Spleen (tissue), 7 donors: ENCODE measurements around the gene TBPL1.

Experiments
- CTCF ChIP-seq, 11 experiments: fragments of 200-600 bp in 7 of 11; fragments of 450-650 bp in 4 of 11; sonication (generic) in 4 of 11; IDR thresholded peaks in 8 of 11; conservative IDR thresholded peaks in 3 of 11; 1 replicate in 7 of 11; 2 replicates in 4 of 11; pipeline versions ENCODE4 v1.4.0 to v1.8.0; 2016 to 2021; ENCODE audit warnings: antibody characterized with exemption in 11 of 11, inconsistent platforms in 4 of 11, mild to moderate bottlenecking in 1 of 11
- POLR2A ChIP-seq, 3 donors: fragments of 450-650 bp; IDR thresholded peaks; one replicate each; pipeline ENCODE4 v1.5.1; 2017; ENCODE audit warnings: antibody characterized with exemption in 3 of 3, mild to moderate bottlenecking in 1 of 3
- POLR2AphosphoS5 ChIP-seq, 3 donors: sonication (generic); formaldehyde crosslinking; IDR thresholded peaks; one replicate each; pipeline ENCODE4 v1.5.1; 2017; ENCODE audit warnings: antibody characterized with exemption in 3 of 3
- donor health status: DM: no; HTN: no; CAD: no; lungs with moderate emphysema.
- donor health status: DM: no; HTN: no; CAD: no.
- donor health status: DM: no; HTN: no; CAD: no.

GRCh38 chr6:133955582-133956415 lies 2.8 kb downstream of the TBPL1 start:
- TF ChIP-seq CTCF (IDR thresholded peaks at IDR 0.05 in 8 of 11, conservative IDR thresholded peaks at IDR 0.05 in 3 of 11) (no peak), POLR2AphosphoS5 (IDR thresholded peaks at IDR 0.05) (no peak), POLR2A (IDR thresholded peaks at IDR 0.05) (no peak)
